Spleen (tissue), 13 donors: ENCODE results near the gene OR56B4. TPM values are rescaled to one million over a fixed set of nuclear protein-coding genes. Genes with fewer than 3 reads are reported as not detected.
"Not testable (repeated sequence)": the region's sequence is repeated elsewhere in the genome, so short reads cannot be mapped to it uniquely, and the experiment has no call there.

ENCODE experiments used
- DNase-seq: peaks from one replicate; pipeline ENCODE4 v3.0.0-alpha.2; 2020
- H3K27ac ChIP-seq, 8 donors: fragments of 200-600 bp; sonication (generic) in 7 of 8; 1 replicate in 4 of 8; 2 replicates in 4 of 8; pipeline versions ENCODE4 v1.5.0 to v1.8.0; 2016 to 2021; ENCODE audit warnings: inconsistent platforms in 4 of 8, mild to moderate bottlenecking in 4 of 8, moderate library complexity in 1 of 8
- H3K27me3 ChIP-seq, 7 donors: fragments of 200-600 bp; sonication (generic) in 6 of 7; replicated peaks in 1 of 7; 1 replicate in 4 of 7; 2 replicates in 3 of 7; pipeline versions ENCODE4 v1.5.0 to v1.8.0; 2016 to 2021; ENCODE audit warnings: inconsistent platforms in 3 of 7, mild to moderate bottlenecking in 1 of 7
- H3K36me3 ChIP-seq, 6 donors: fragments of 200-600 bp; sonication (generic) in 5 of 6; 1 replicate in 4 of 6; 2 replicates in 2 of 6; pipeline versions ENCODE4 v1.5.0 to v1.8.0; 2016 to 2021; ENCODE audit warnings: inconsistent platforms in 2 of 6
- H3K4me1 ChIP-seq, 6 donors: fragments of 200-600 bp; sonication (generic) in 5 of 6; 1 replicate in 3 of 6; 2 replicates in 3 of 6; pipeline versions ENCODE4 v1.5.0 to v1.8.0; 2016 to 2021; ENCODE audit warnings: inconsistent platforms in 3 of 6
- H3K4me3 ChIP-seq, 8 donors: fragments of 200-600 bp; sonication (generic) in 7 of 8; 1 replicate in 4 of 8; 2 replicates in 4 of 8; pipeline versions ENCODE4 v1.5.0 to v1.8.0; 2016 to 2021; ENCODE audit warnings: inconsistent platforms in 4 of 8, mild to moderate bottlenecking in 4 of 8, moderate library complexity in 2 of 8
- H3K9me3 ChIP-seq, 8 donors: fragments of 200-600 bp; sonication (generic) in 7 of 8; 1 replicate in 4 of 8; 2 replicates in 4 of 8; pipeline versions ENCODE4 v1.5.0 to v1.8.0; 2016 to 2021; ENCODE audit warnings: inconsistent platforms in 4 of 8
- CTCF ChIP-seq, 11 experiments: fragments of 200-600 bp in 7 of 11; fragments of 450-650 bp in 4 of 11; sonication (generic) in 4 of 11; IDR thresholded peaks in 8 of 11; conservative IDR thresholded peaks in 3 of 11; 1 replicate in 7 of 11; 2 replicates in 4 of 11; pipeline versions ENCODE4 v1.4.0 to v1.8.0; 2016 to 2021; ENCODE audit warnings: antibody characterized with exemption in 11 of 11, inconsistent platforms in 4 of 11, mild to moderate bottlenecking in 1 of 11
- POLR2A ChIP-seq, 3 donors: fragments of 450-650 bp; IDR thresholded peaks; one replicate each; pipeline ENCODE4 v1.5.1; 2017; ENCODE audit warnings: antibody characterized with exemption in 3 of 3, mild to moderate bottlenecking in 1 of 3
- POLR2AphosphoS5 ChIP-seq, 3 donors: sonication (generic); formaldehyde crosslinking; IDR thresholded peaks; one replicate each; pipeline ENCODE4 v1.5.1; 2017; ENCODE audit warnings: antibody characterized with exemption in 3 of 3
- WGBS, 5 donors: extraction: QIAGEN DNeasy Blood & Tissue Kit in 3 of 5; methylation state at CpG; one replicate each; pipeline versions ENCODE4 v1.1.5 to v1.1.7; 2013 to 2018; 5-methylcytosine and 5-hydroxymethylcytosine counted together
- intact Hi-C: fragments of 100-400 bp; cut with DNase I; formaldehyde crosslinking; loops from one replicate; pipeline ENCODE4 v1.15.0; 2023; ENCODE audit warnings: low total_unique reads
- long read RNA-seq, 2 donors: transcript quantifications; one replicate each; lab custom pipeline, GENCODE V29; 2026
- polyA plus RNA-seq, 3 donors: library from polyadenylated mRNA; stranded (reverse); fragments of 200-250 nt; gene quantifications; one replicate each; pipeline ENCODE4 v1.2.1, GENCODE V29; 2013
- total RNA-seq, 7 donors: library from RNA; depleted of rRNA in 3 of 7; stranded (reverse); fragments of >200 nt in 3 of 7; fragmentation: NEBNext Ultra II Directional in 4 of 7; extraction: Animal tissue kit (Norgen Biotek cat#: 25700) in 4 of 7; gene quantifications; one replicate each; pipeline versions ENCODE4 v1.1.0 to v1.2.1, GENCODE V29; 2016 to 2021
- donor health status: healthy with polysubstance abuse.
- donor health status: DM: no; HTN: no; CAD: no; lungs with moderate emphysema.
- donor health status: DM: no; HTN: no; CAD: no.
- donor health status: Bipolar disorder and iron deficiency.
- donor health status: healthy.
- donor health status: DM: no; HTN: no; CAD: no.
- donor health status: DM: yes; HTN: yes; CAD: no.

The OR56B4 gene
- total RNA-seq = not detected
- not detected for polyA plus RNA-seq
- long read RNA-seq, donor 1 = 0 reads
- long read RNA-seq, donor 2 = 0 reads

- DNase-seq, intact Hi-C loops, H3K27ac ChIP-seq, H3K9me3 ChIP-seq, H3K4me1 ChIP-seq, H3K4me3 ChIP-seq, H3K27me3 ChIP-seq, H3K36me3 ChIP-seq: not testable (repeated sequence)
- WGBS, 5 donors = 74 to 88% (median 87%) methylated on average over 6 of the region's 6 CpGs
These were observed at the start of gene OR56B4 for GRCh38 chr11:6107384-6107783. Gene OR56B4 (plus strand): TSS chr11:6107684. CDS start chr11:6107779, 95 bp downstream.

DNA sequence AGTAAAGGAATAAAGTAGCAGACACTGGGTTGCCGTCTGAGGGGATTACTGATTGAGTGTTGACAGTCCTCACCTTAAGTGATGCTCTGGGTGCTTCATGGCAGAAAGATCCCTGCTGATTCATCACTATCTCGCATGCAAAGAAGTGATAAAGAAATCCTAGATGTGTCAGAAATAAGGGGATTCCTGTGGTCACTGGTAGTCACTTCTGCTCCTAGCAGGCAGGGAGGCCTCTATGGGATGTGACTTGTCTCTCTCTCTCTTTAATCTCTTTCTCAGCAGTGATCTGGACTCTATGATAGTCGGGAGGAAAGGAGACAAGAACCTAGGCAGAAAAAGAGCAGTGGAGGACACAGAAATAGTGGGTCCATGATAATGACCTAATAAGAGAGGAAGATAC, 46.0 kb upstream of the OR56B4 start:
- 57 to 77% (median 71%) methylated on average over 3 of the region's 3 CpGs for WGBS, 5 donors

DNA sequence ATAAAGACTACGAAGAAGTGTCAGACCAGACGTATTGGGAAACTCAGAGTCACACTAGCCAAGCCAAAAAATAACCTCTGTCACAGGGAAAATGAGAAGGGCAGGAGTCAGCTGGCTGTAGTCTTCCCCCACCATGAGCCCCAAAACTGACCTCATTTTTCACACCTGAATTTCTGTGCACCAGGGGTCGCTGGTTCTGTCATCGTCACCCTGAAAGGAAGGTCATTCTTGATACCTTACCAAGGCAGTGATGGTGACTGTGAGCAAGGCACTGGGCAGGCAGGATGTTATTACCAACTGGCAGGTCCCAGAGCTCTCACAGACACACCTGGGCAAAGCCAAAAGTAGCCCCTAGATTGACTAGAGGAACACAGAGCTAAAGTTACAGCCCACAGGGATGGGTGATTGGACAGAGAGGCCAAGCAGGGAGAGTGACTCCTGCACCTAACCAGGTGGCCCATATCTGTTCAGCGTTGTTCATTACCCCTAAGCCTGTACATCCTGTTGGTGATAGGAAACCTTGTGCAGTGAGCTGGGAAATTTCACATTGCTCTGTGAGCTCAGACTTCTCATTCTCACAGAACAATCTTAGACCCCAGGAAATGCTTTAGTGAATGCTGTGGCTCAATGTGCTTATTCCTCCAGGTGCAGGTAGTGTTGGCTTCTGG, 44.7 kb upstream of the OR56B4 start:
- Histone ChIP-seq H3K4me3 (no peak overlapping the region), H3K27me3 (no peaks in the 10 kb centered on the region), H3K4me1 (no peaks in the 10 kb centered on the region), H3K9me3 (no peaks in the 10 kb centered on the region), H3K36me3 (no peaks in the 10 kb centered on the region), H3K27ac (no peak overlapping the region)
- TF ChIP-seq CTCF (IDR thresholded peaks at IDR 0.05 in 8 of 11, conservative IDR thresholded peaks at IDR 0.05 in 3 of 11) (no peak), POLR2A (IDR thresholded peaks at IDR 0.05) (no peak), POLR2AphosphoS5 (IDR thresholded peaks at IDR 0.05) (no peak)
- DNase-seq = no peak
- WGBS, 5 donors = 63 to 83% (median 75%) methylated on average over 5 of the region's 5 CpGs
- intact Hi-C loops = no loop called here

More for the DNA sequence above, 46.0 kb upstream of the OR56B4 start:
- Histone ChIP-seq H3K36me3 (no peaks in the 10 kb centered on the region), H3K9me3 (no peaks in the 10 kb centered on the region), H3K27ac (no peak overlapping the region), H3K4me1 (no peaks in the 10 kb centered on the region), H3K27me3 (no peaks in the 10 kb centered on the region), H3K4me3 (no peak overlapping the region)
- intact Hi-C loops = no loop called here
- TF ChIP-seq POLR2AphosphoS5 (IDR thresholded peaks at IDR 0.05) (no peak), CTCF (IDR thresholded peaks at IDR 0.05 in 8 of 11, conservative IDR thresholded peaks at IDR 0.05 in 3 of 11) (no peak), POLR2A (IDR thresholded peaks at IDR 0.05) (no peak)
- no peak for DNase-seq

GRCh38 chr11:6067502-6067901, 40.0 kb upstream of the OR56B4 start:
- intact Hi-C loops = no loop called here
- no peaks in the 10 kb centered on the region for H3K4me1 ChIP-seq
- H3K27ac ChIP-seq = no peak overlapping the region
- no peak for DNase-seq
- H3K27me3 ChIP-seq = no peaks in the 10 kb centered on the region
- 68 to 83% (median 77%) methylated on average over 4 of the region's 4 CpGs for WGBS, 5 donors
- no peak for TF ChIP-seq POLR2AphosphoS5 (IDR thresholded peaks at IDR 0.05)
- TF ChIP-seq POLR2A (IDR thresholded peaks at IDR 0.05) = no peak
- no peak for TF ChIP-seq CTCF (IDR thresholded peaks at IDR 0.05 in 8 of 11, conservative IDR thresholded peaks at IDR 0.05 in 3 of 11)
- no peaks in the 10 kb centered on the region for H3K9me3 ChIP-seq
- H3K4me3 ChIP-seq = no peak overlapping the region
- H3K36me3 ChIP-seq = no peaks in the 10 kb centered on the region

DNA sequence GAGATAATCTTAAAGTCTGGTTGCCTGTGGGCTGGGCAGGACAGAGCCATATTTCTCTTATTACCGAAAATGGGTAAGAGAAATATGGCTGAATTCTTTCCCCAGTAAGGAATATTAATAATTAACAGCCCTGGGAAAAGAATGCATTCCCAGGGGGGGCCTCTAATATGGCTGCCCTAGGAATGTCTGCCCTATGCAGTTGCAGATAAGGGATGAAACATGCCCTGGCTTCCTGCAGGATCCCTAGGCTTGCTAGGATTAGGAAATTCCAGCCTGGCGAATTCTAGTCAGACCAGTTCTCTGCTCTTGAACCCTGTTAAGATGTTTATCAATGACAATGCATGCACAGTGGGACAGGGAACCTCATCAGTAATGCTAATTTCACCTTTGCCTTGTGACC, 31.0 kb upstream of the OR56B4 start:
- H3K27me3 ChIP-seq, H3K27ac ChIP-seq, H3K36me3 ChIP-seq, intact Hi-C loops, H3K4me3 ChIP-seq, DNase-seq, H3K4me1 ChIP-seq: not testable (repeated sequence)
- H3K9me3 ChIP-seq = peaks cover 0 to 34% (median 16%) of the 10 kb centered on the region in 8 donors
- WGBS, 5 donors = 83 to 91% (median 83%) methylated on average over 2 of the region's 2 CpGs
